Measurements from ENCODE around the gene DRC7. TPM values are rescaled to one million over a fixed set of nuclear protein-coding genes. Genes with fewer than 3 reads are reported as not detected.

The DRC7 gene
- total and polyA plus RNA-seq, 9 of the 15 experiments (the other 6 are each of a cell fraction or from before 2014, with no cell fraction given): 0.04 to 0.33 (median 0.12) TPM; not detected in 3

- ATAC-seq: no peak
- no peak for FAIRE-seq
- no peak overlapping the region for H2AFZ ChIP-seq (ENCODE audit: low read depth, low read length)
- ChIA-PET CTCF (ENCODE audit: low intra/inter-chr PET ratio) (interaction anchor here (1.2 kb wide), 1 partner anchor 53 kb away, joined by 8 read pairs; no protein-coding TSS in a partner anchor), POLR2A (interaction anchor here (0.5 to 0.8 kb wide), 4 partner anchors 22 to 83 kb away, joined by 3 to 6 read pairs (median 3); no protein-coding TSS in a partner anchor)
- no peaks in the 10 kb centered on the region for H3K9me1 ChIP-seq (ENCODE audit: control insufficient read depth, insufficient read depth, low read length)
- H3K4me1 ChIP-seq (replicated peaks in 1 of 2; ENCODE audit: control insufficient read depth in 2 of 2, insufficient read depth in 2 of 2, low read length in 2 of 2): no peaks in the 10 kb centered on the region; a peak in 1 of 5 replicates
- H3K9me3 ChIP-seq (replicated peaks; ENCODE audit: control insufficient read depth, insufficient read depth, low read depth, low read length): peaks cover 3% of the 10 kb centered on the region
- peaks cover 2 to 17% of the 10 kb centered on the region in 2 experiments; a peak in 4 of 5 replicates for H3K27me3 ChIP-seq (ENCODE audit: control insufficient read depth in 2 of 2, insufficient read depth in 2 of 2, low read length in 2 of 2)
- no peak for TF ChIP-seq CXXC5 (CRISPR knock-in tag; IDR thresholded peaks at IDR 0.05)
- TF ChIP-seq ELK1 (CRISPR knock-in tag; IDR thresholded peaks at IDR 0.05): no peak
- H3K9ac ChIP-seq (ENCODE audit: insufficient read depth in 1 of 2, low read depth in 2 of 2, low read length in 2 of 2): no peak overlapping the region
- in situ Hi-C loops (cut with MboI): loop anchor here (5.0 kb wide), 1 partner anchor 58 kb away; no protein-coding TSS in a partner anchor
- DNase-seq (ENCODE audit: extremely low read depth in 1 of 4, low spot score in 3 of 4): no peak
- H3K4me3 ChIP-seq: no peak overlapping the region
- peaks cover 7% of the 10 kb centered on the region for H4K20me1 ChIP-seq (replicated peaks; ENCODE audit: control insufficient read depth, insufficient read depth, low read length)
- WGBS (ENCODE audit: insufficient coverage, low coverage, missing lambda C conversion rate): 8% methylated on average over 6 of the region's 10 CpGs
- no peaks in the 10 kb centered on the region for H3K79me2 ChIP-seq (ENCODE audit: control insufficient read depth, insufficient read depth, low read length)
- BruUV-seq (replicated peaks): no TSS peak
- intact Hi-C loops (cut with micrococcal nuclease): loop anchor here (5.0 to 10.0 kb wide), 3 partner anchors 92 to 350 kb away; partner anchors contain the start of gene KATNB1
- no peaks in the 10 kb centered on the region for H3K36me3 ChIP-seq (ENCODE audit: control insufficient read depth, insufficient read depth, low read length)
- no peak overlapping the region for H3K4me2 ChIP-seq (ENCODE audit: insufficient read depth, low read length)
- H3K27ac ChIP-seq (ENCODE audit: extremely low read depth, low read depth, low read length): no peak overlapping the region
These were observed 49.4 kb upstream of the DRC7 start for GRCh38 chr16:57645169-57645568.
